GM10248 (cell line): ENCODE results near the gene AP3S2.
A peak's percentile ranks its signal among the peaks of the same experiment; 100 is the strongest.
"Not testable (repeated sequence)": the region's sequence is repeated elsewhere in the genome, so short reads cannot be mapped to it uniquely, and the experiment has no call there.

Experiments
- CTCF ChIA-PET: fragments of 300-600 bp; sonication (Branson Sonifier 250); formaldehyde crosslinking; extraction: SDS; loops from one replicate; lab custom pipeline; 2021; ENCODE audit warnings: antibody characterized with exemption; lab: Yijun Ruan, JAX
- POLR2A ChIA-PET: fragments of 350-650 bp; sonication (Branson Sonifier 250); formaldehyde crosslinking; extraction: SDS; loops from one replicate; lab custom pipeline; 2020; ENCODE audit warnings: antibody characterized with exemption; lab: Yijun Ruan, JAX
- DNase-seq: peaks from one replicate; pipeline ENCODE4 v3.0.0; 2012; ENCODE audit errors: extremely low spot score
- TF ChIP-seq, protein P1 (sequence below): IDR thresholded peaks from 2 replicates; pipeline ENCODE4 v1.5.1; 2012; ENCODE audit warnings: mild to moderate bottlenecking, low read depth; ENCODE audit errors: extremely low read depth, missing control alignments, control extremely low read depth

Gene AP3S2

DNA sequence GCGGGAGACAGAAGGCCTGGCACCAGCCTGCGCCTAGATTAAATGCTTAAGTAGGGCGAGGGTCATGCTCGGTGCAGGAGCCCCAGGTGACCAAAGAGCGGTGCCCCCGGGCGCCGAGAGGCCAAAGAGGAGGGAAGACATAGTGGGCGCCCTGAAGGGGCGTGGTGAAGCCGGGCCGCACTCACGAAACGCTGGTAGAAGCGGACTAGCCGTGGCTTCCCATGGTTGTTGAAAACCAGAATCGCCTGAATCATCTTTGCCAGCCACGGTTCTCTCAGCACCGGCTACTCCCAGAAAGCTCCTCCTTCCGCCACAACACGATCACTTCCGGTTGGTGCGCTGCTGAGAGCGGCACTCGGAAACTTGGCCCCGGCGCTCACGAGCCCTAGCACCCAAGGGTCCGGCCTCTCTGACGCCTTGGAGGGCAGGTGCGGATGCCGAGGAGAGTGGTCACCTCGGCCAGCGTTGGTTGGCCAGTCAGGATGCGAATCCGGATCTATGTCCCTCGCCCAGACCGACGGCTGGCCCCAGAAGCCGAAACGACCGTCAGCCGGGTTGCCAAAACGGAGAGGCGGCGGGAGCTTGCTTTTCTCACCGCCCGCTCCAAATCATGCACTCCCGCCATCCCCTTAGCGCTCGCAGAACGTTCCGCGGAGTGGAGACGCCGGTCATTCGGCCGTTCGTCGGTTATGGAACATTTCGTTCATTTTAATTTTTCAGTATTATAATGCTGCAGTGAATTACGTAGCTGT, at the start of gene AP3S2:
Gene AP3S2 (minus strand): TSS at position 299 of the 752 bp plus-strand sequence. CDS start 45 bp downstream, at position 254.
- peak; percentile 88 for DNase-seq
- POLR2A ChIA-PET: interaction anchor here (1.4 kb wide), 1 partner anchor 340 kb away, joined by 4 read pairs; the partner anchor contains the start of gene CIB1
- CTCF ChIA-PET: interaction anchor here (1.0 to 11.1 kb wide), 7 partner anchors 9 to 207 kb away, joined by 3 to 164 read pairs (median 4); partner anchors contain the start of gene MESP1
- TF ChIP-seq, protein P1, sequence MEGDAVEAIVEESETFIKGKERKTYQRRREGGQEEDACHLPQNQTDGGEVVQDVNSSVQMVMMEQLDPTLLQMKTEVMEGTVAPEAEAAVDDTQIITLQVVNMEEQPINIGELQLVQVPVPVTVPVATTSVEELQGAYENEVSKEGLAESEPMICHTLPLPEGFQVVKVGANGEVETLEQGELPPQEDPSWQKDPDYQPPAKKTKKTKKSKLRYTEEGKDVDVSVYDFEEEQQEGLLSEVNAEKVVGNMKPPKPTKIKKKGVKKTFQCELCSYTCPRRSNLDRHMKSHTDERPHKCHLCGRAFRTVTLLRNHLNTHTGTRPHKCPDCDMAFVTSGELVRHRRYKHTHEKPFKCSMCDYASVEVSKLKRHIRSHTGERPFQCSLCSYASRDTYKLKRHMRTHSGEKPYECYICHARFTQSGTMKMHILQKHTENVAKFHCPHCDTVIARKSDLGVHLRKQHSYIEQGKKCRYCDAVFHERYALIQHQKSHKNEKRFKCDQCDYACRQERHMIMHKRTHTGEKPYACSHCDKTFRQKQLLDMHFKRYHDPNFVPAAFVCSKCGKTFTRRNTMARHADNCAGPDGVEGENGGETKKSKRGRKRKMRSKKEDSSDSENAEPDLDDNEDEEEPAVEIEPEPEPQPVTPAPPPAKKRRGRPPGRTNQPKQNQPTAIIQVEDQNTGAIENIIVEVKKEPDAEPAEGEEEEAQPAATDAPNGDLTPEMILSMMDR: no peak

DNA sequence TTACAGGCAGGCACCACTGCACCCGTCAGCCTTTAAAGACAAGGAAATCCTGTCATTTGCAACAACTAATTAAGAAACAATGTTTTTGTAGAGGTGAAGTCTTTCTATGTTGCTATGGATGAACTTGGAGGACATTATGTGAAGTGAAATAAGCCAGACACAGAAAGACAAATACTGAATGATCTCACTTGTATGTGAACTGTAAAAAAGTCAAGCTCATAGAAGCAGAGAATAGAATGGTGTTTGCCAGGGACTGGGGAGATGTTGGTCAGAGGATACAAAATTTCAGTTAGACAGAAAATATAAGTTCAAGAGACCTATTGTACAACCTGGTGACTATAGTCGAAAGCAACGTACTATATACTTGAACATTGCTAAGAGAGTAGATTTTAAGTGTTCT, 46.1 kb upstream of the AP3S2 start:
- TF ChIP-seq, protein P1: no peak
- ChIA-PET CTCF (interaction anchor here (1.0 kb wide), 1 partner anchor 10 kb away, joined by 3 read pairs; no protein-coding TSS in a partner anchor), POLR2A (no interaction called here)
- DNase-seq: no peak

DNA sequence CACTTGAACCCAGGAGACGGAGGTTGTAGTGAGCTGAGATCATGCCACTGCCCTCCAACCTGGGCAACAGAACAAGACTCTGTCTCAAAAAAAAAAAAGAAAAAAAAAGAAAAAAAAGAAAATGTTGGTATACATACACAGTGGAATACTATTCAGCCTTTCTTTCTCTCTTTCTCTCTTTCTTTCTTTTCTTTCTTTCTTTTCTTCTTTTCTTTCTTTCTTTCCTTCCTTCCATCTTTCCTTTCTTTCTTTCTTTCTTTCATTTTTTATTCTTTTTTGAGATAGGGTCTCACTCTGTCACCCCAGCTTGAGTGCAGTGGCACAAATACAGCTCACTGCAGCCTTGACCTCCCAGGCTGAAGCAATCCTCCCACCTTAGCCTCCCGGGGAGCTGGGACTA, 45.6 kb upstream of the AP3S2 start:
- CTCF ChIA-PET: interaction anchor here (1.0 to 2.1 kb wide), 2 partner anchors 10 to 37 kb away, joined by 3 to 5 read pairs; no protein-coding TSS in a partner anchor
- DNase-seq: not testable (repeated sequence)
- POLR2A ChIA-PET: interaction anchor here (0.6 kb wide), 1 partner anchor 74 kb away, joined by 3 read pairs; no protein-coding TSS in a partner anchor

DNA sequence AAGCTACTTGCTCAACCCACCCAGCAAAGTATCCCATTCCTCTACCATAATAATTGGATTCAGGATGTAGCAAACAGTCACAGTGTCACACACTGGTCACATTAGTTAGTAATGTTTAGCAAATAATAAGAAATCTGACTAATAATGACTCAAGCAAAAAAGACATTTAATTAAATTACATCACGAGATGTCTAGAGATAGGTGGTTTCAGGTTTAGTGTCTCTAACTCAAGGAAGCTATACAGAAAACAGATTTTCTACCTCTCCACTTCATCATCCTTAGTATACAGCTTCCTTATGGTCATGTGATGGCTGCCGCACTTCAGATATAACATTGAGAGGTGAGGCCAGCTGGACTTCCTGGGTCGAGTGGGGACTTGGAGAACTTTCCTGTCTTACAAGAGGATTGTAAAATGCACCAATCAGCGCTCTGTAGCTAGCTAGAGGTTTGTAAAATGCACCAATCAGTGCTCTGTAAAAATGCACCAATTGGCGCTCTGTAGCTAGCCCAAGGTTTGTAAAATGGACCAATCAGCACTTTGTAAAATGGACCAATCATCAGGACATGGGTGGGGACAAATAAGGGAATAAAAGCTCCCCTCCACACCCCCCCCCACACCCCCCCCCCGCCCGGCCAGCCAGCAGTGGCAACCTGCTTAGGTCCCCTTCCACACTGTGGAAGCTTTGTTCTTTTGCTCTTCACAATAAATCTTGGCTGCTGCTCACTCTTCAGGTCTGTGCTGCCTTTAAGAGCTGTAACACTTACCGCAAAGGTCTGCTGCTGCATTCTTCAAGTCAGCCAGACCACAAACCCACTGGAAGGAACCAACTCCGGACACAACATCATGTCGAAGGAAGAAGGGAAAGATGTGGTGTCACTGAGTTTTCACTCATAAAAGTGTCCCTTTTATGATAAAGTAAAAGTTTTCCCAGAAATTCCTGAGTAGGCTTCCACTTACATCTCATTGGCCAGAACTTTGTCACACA, 43.9 kb upstream of the AP3S2 start:
- no peak for DNase-seq
- TF ChIP-seq, protein P1: no peak
- ChIA-PET POLR2A (no interaction called here), CTCF (interaction anchor here (1.4 to 2.1 kb wide), 2 partner anchors 14 to 38 kb away, joined by 3 to 5 read pairs; no protein-coding TSS in a partner anchor)

DNA sequence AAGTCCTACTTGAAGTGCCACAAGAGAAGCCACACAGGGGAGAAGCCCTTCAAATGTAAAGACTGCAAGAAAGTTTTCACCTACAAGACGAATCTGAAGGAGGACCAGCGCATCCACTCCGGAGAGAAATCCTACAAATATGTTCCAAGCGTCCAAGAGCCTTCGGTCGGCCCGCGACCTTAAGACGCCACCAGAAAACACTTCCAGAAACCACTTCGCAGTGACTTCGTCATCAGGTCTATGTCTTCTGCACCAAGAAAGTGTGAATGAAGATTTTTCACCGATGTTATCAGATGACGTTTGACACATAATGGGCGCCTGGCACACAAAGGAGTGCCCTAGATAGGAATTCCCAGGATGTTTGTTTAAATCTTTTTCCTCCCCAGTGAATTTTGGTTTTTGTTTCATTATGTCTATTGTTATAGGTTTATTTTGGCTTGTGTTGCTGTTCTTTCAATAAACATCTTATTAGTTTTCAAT, 43.0 kb upstream of the AP3S2 start:
- POLR2A ChIA-PET: no interaction called here
- CTCF ChIA-PET: interaction anchor here (1.2 to 1.4 kb wide), 2 partner anchors 13 to 37 kb away, joined by 3 read pairs; no protein-coding TSS in a partner anchor
- no peak for DNase-seq
- TF ChIP-seq, protein P1: no peak

DNA sequence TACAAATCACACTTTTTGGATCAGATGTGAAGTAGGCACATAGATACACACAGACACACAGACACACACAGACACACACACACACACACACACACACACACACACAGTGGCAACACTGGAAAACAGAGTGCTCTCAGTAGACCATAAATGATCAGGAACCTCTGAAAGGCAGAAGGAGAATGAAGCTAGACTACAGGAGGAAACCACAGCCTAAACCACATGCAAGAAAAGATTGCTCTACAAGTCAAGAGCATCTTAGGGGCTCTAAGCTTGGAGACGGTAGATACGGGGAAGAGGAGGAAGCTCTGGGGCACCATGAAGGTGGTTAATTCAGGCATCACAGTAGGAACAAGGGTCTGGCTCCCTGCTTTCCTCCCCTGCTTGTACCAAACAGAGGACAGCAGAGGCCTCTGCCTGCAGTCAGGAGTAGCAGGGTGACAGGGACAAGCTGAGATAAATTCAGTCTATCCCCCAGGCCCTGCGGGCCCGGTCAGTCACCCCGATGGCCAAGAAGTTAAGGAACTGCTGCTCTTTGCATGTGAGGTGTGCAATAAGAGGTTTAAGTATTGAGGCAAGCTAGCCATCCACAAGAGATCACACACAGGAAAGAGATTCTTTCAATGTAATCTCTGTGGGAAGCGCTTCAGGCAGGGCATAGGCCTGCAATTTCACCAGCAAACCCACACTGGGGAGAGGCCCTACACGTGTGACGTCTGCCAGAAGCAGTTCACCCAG, 42.4 kb upstream of the AP3S2 start:
- TF ChIP-seq, protein P1: no peak
- DNase-seq: no peak
- ChIA-PET POLR2A (no interaction called here), CTCF (interaction anchor here (1.2 kb wide), 1 partner anchor 37 kb away, joined by 3 read pairs; no protein-coding TSS in a partner anchor)
